Pulmonary artery endothelial cell (primary cell): ENCODE data around the gene TAF15. TPM values are rescaled to one million over a fixed set of nuclear protein-coding genes. Genes with fewer than 3 reads are reported as not detected.

ENCODE experiments used
- DNase-seq: peaks from one replicate; pipeline ENCODE4 v3.0.0-alpha.2; 2011; ENCODE audit warnings: low read depth, low spot score
- total RNA-seq: library from RNA; depleted of rRNA; stranded (reverse); fragments of >200 nt; gene quantifications from 2 replicates; pipeline ENCODE4 v1.2.3, GENCODE V29; 2014

The TAF15 gene
- total RNA-seq, 1 donor from 2014 or later = 97.9 TPM

- no peak for DNase-seq
Observed at GRCh38 chr17:35870906-35871819, 61.9 kb downstream of the TAF15 start.

- DNase-seq = no peak
Observed at GRCh38 chr17:35872196-35872980, 63.1 kb downstream of the TAF15 start.

GRCh38 chr17:35875072-35875799 is 66.0 kb downstream of the TAF15 start:
- DNase-seq = no peak

GRCh38 chr17:35875800-35876139 is 66.5 kb downstream of the TAF15 start:
- DNase-seq = no peak

- DNase-seq = no peak
Observed at GRCh38 chr17:35876534-35876933, 67.2 kb downstream of the TAF15 start.

- DNase-seq = no peak
Observed at GRCh38 chr17:35877345-35878029, 68.2 kb downstream of the TAF15 start.

- DNase-seq = no peak
Observed at GRCh38 chr17:35878361-35878760, 69.1 kb downstream of the TAF15 start.

GRCh38 chr17:35879773-35880654 is 70.7 kb downstream of the TAF15 start, which contains the start of gene CCL5:
CCL5 (minus strand) TSS chr17:35880360.
- no peak for DNase-seq

GRCh38 chr17:35889241-35889640 is 80.0 kb downstream of the TAF15 start:
- no peak for DNase-seq

- DNase-seq = peak; percentile 11
Observed at GRCh38 chr17:35889818-35890773, 80.8 kb downstream of the TAF15 start.

- DNase-seq = no peak
Observed at GRCh38 chr17:35890774-35891155, 81.5 kb downstream of the TAF15 start.

- no peak for DNase-seq
Observed at GRCh38 chr17:35891269-35891668, 82.0 kb downstream of the TAF15 start.

GRCh38 chr17:35892091-35893035 is 83.1 kb downstream of the TAF15 start:
- DNase-seq = no peak

GRCh38 chr17:35893751-35894150 is 84.5 kb downstream of the TAF15 start:
- no peak for DNase-seq

GRCh38 chr17:35894206-35894605 is 84.9 kb downstream of the TAF15 start:
- no peak for DNase-seq

GRCh38 chr17:35895636-35896587 is 86.6 kb downstream of the TAF15 start:
- no peak for DNase-seq
